ENCODE measurements around the gene RNF11.
"Not testable (repeated sequence)": the region's sequence is repeated elsewhere in the genome, so short reads cannot be mapped to it uniquely, and the experiment has no call there.

RNF11 gene

DNA sequence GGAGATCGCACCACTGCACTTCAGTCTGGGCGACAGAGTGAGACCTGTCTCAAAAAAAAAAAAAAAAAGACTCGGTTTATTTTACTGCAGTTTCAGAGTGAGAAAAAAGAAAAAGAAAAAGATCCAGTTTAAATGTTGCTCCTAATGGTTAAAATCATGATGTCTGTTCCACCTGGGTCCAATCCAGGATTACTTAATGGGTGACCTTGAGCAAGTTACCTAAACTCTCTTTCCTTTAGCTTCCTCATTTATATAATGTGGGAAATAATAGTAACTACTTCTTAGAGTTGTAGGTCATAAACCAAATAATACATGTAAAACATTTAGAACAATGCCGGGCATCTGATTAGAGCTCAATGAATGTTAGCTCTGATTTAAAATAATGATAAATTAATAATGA is 19.4 kb upstream of the RNF11 start:
- ATAC-seq (replicated peaks; ENCODE audit: extremely low read depth, poor library complexity, severe bottlenecking) (no peak), DNase-seq (ENCODE audit: low spot score in 2 of 2) (no peak)
- H3K9me3 Mint-ChIP-seq: no peaks in the 10 kb centered on the region
- H3K27me3 Mint-ChIP-seq: no peaks in the 10 kb centered on the region
- H3K27ac Mint-ChIP-seq (ENCODE audit: low read depth): no peak overlapping the region
- no peaks in the 10 kb centered on the region for H3K36me3 Mint-ChIP-seq (ENCODE audit: insufficient read depth)
- peaks cover 12% of the 10 kb centered on the region for H3K4me1 Mint-ChIP-seq
- no peak overlapping the region for H3K4me3 Mint-ChIP-seq

DNA sequence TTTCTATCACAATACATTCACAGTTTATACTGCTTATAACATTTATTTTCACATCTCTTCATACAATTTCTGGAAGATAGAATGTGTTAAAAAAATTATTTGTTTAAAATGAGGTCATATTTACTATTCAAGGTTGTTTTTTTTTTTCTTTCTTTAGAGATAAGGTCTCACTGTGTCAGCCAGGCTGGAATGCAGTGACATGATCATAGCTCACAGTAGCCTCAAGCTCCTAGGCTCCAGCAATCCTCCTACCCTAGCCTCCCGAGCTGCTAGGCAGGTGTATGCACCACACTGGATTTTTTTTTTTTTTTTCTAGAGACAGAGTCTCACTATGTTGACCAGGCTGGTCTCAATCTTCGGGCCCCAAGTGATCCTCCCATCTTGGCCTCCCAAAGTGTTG is 19.0 kb upstream of the RNF11 start:
- H3K27ac Mint-ChIP-seq (ENCODE audit: low read depth): no peak overlapping the region
- no peak for ATAC-seq (replicated peaks; ENCODE audit: extremely low read depth, poor library complexity, severe bottlenecking)
- H3K36me3 Mint-ChIP-seq (ENCODE audit: insufficient read depth): no peaks in the 10 kb centered on the region

DNA sequence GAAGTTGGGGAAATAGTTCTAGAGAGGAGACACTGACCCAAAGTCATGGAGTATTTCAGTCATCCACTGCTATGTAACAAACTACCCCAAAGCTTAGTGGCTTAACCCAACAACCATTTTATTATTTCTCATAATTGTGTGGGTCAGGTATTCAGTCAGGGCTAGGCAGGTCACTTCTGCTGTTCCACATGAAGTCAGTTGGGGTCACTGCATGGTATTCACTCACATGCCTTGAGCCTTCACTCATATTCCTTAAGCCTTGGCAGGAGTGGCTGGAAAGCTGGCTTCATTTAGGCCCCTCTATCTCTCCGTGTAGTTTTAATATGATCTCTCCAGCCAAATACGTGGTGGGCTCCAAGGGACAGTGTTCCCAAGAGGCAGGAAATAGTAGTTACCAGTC is 17.5 kb upstream of the RNF11 start:
- no peak for DNase-seq (ENCODE audit: low spot score in 2 of 2)
- Mint-ChIP-seq H3K9me3 (no peaks in the 10 kb centered on the region), H3K27ac (ENCODE audit: low read depth) (no peak overlapping the region)

More for the DNA sequence above, 19.0 kb upstream of the RNF11 start:
- H3K4me1 Mint-ChIP-seq: peaks cover 12% of the 10 kb centered on the region
- no peak overlapping the region for H3K4me3 Mint-ChIP-seq
- H3K9me3 Mint-ChIP-seq: no peaks in the 10 kb centered on the region
- DNase-seq (ENCODE audit: low spot score in 2 of 2): no peak
- no peaks in the 10 kb centered on the region for H3K27me3 Mint-ChIP-seq

DNA sequence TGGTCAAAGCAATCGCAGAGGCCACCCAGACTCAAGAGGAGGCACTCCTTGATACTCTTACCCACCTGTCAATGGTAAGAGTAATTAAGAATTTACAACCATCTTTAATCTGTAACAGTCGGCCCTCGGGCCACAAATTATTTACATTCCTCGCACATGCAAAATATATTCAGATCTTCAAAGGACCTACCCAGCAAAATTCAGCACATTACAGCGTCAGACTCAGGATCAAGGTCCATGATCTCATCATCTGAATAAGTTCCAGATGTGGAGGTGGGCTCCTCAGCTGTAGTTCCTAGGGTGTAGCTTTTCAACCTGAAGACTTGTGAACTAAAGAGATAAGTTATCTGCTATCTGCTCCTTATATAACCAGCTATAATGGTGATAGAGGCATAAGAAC is 17.1 kb upstream of the RNF11 start:
- ATAC-seq (replicated peaks; ENCODE audit: extremely low read depth, poor library complexity, severe bottlenecking) (no peak), DNase-seq (ENCODE audit: low spot score in 2 of 2) (no peak)
- Mint-ChIP-seq H3K27ac (ENCODE audit: low read depth) (no peak overlapping the region), H3K4me1 (peaks cover 12% of the 10 kb centered on the region), H3K4me3 (no peak overlapping the region), H3K27me3 (no peaks in the 10 kb centered on the region), H3K9me3 (no peaks in the 10 kb centered on the region), H3K36me3 (ENCODE audit: insufficient read depth) (no peaks in the 10 kb centered on the region)

More for the DNA sequence above, 17.5 kb upstream of the RNF11 start:
- no peak overlapping the region for H3K4me3 Mint-ChIP-seq
- H3K4me1 Mint-ChIP-seq: peaks cover 12% of the 10 kb centered on the region
- ATAC-seq (replicated peaks; ENCODE audit: extremely low read depth, poor library complexity, severe bottlenecking): no peak
- no peaks in the 10 kb centered on the region for H3K36me3 Mint-ChIP-seq (ENCODE audit: insufficient read depth)
- no peaks in the 10 kb centered on the region for H3K27me3 Mint-ChIP-seq

DNA sequence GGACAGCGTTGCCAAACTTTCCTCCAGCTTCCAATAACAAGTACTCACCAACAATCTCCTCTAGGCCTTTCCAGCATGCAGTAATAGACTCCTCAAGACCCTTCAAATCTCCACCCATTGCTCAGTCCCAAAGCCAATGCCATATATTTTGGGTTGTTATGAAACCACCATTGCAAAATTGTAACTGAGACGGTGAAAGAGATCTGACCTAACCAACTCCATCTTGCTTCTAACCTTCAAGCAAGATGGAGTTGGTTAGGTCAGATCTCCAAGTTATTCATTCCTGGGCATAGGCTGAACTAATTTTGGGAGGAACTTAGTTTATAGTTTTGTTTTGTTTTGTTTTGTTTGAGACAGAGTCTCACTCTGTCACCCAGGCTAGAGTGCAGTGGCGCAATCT is 14.5 kb upstream of the RNF11 start:
- H3K27me3 Mint-ChIP-seq; H3K36me3 Mint-ChIP-seq (ENCODE audit: insufficient read depth); H3K4me1 Mint-ChIP-seq; H3K27ac Mint-ChIP-seq (ENCODE audit: low read depth); ATAC-seq (replicated peaks; ENCODE audit: extremely low read depth, poor library complexity, severe bottlenecking); H3K9me3 Mint-ChIP-seq; H3K4me3 Mint-ChIP-seq; DNase-seq (ENCODE audit: low spot score in 2 of 2): not testable (repeated sequence)

DNA sequence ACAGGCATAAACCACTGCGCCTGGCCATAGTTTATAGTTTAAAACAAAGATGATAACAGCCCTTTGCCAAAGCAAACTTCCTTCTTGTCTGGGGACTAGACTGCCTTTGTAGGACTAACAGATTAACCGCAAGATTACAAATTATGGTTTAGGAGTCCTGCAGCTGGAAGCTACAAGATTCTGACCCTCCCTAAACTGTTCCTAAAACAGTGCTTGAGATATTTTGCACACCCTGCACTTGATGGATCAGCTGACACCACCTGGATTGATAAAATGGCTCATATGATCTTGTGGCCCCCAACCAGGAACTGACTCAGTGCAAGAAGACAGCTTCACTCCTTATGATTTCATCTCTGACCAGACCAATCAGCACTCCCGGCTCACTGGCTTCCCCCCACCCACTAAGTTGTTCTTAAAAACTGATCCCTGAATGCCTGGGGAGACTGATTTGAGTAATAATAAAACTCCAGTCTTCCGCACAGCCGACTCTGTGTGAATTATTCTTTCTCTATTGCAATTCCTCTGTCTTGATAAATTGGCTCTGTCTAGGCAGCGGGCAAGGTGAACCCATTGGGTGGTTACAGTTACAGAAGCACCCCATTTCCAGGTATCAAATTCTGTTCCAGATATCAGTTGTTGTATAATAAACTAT is 13.8 kb upstream of the RNF11 start:
- no peak overlapping the region for H3K4me3 Mint-ChIP-seq
- no peak for ATAC-seq (replicated peaks; ENCODE audit: extremely low read depth, poor library complexity, severe bottlenecking)
- no peaks in the 10 kb centered on the region for H3K9me3 Mint-ChIP-seq
- H3K36me3 Mint-ChIP-seq (ENCODE audit: insufficient read depth): no peaks in the 10 kb centered on the region
- no peaks in the 10 kb centered on the region for H3K27me3 Mint-ChIP-seq
- H3K27ac Mint-ChIP-seq (ENCODE audit: low read depth): no peak overlapping the region
- DNase-seq (ENCODE audit: low spot score in 2 of 2): no peak
- no peaks in the 10 kb centered on the region for H3K4me1 Mint-ChIP-seq

DNA sequence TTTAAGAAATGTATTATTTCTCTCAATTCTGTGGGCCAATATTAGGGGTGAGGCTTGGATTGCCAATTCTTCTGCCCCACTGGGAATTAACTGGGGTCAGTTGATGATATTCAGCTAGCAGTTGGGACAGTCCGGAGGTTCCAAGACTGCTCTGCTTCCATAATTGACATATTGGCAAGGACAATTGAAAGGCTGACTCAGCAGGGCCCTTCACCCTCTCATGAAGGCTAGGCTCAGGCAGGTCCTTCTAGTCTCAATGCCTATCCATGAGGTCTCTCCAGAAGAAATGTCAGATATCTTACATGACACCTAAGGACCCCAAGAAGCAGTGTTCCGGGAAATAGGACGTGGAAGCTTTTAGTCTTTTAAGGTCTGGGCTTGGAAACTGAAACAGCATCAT is 13.3 kb upstream of the RNF11 start:
- ATAC-seq (replicated peaks; ENCODE audit: extremely low read depth, poor library complexity, severe bottlenecking) (no peak), DNase-seq (ENCODE audit: low spot score in 2 of 2) (no peak)
- H3K27ac Mint-ChIP-seq (ENCODE audit: low read depth): no peak overlapping the region
- H3K27me3 Mint-ChIP-seq: peaks cover 3% of the 10 kb centered on the region
- no peaks in the 10 kb centered on the region for H3K9me3 Mint-ChIP-seq
- H3K36me3 Mint-ChIP-seq (ENCODE audit: insufficient read depth): no peaks in the 10 kb centered on the region
- no peaks in the 10 kb centered on the region for H3K4me1 Mint-ChIP-seq
- no peak overlapping the region for H3K4me3 Mint-ChIP-seq

DNA sequence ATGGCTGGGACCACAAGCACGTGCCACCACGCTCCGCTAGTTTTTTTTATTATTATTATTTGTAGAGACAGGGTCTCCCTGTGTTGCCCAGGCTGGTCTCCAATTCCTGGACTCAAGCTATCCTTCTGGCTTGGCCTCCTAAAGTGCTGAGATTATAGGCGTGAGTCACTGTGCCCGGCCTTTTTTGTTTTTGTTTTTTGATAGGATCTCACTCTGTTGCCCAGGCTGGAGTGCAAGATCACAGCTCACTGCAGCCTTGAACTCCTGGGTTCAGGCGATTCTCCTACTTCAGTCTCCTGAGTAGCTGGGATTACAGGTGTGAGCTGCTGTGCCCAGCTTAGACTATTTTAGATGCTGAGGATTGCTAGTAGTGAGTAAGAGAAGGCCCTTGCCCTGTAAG is 11.8 kb upstream of the RNF11 start:
- H3K36me3 Mint-ChIP-seq (ENCODE audit: insufficient read depth): no peaks in the 10 kb centered on the region
- ATAC-seq (replicated peaks; ENCODE audit: extremely low read depth, poor library complexity, severe bottlenecking): no peak

DNA sequence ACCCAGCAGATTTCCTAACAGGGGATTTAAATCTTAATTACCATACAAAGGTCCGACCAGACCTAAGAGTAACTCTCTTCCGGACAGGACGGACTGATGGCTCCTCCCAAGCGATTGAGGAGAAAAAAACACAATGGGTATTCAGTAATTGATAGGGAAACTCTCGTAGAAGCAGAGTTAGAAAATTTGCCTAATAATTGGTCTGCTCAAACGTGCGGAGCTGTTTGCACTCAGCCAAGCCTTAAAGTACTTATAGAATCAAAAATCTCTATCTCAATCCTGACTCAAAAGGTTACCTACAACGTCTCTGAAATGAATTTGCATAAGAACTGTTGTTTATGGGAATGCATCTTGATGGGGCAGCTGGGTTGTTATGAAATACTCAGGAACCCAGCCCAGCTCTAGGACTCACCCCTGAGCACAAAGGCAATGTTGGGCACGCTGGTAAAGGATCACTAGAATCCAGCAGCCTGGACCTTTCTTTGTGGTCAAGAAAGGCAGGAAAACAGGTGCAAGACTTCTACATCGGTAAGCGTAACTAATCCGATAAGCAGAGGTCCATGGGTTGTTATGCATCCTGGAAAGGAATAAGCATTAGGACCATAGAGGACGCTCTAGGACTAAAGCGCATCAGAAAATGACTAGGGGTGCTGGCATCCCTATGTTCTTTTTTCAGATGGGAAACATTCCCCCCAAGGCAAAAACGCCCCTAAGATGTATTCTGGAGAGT is 8.7 kb upstream of the RNF11 start:
- H3K36me3 Mint-ChIP-seq (ENCODE audit: insufficient read depth); H3K27me3 Mint-ChIP-seq; H3K4me1 Mint-ChIP-seq; DNase-seq (ENCODE audit: low spot score in 2 of 2); ATAC-seq (replicated peaks; ENCODE audit: extremely low read depth, poor library complexity, severe bottlenecking); H3K27ac Mint-ChIP-seq (ENCODE audit: low read depth); H3K9me3 Mint-ChIP-seq; H3K4me3 Mint-ChIP-seq: not testable (repeated sequence)

More for the DNA sequence above, 11.8 kb upstream of the RNF11 start:
- Mint-ChIP-seq H3K4me3 (no peak overlapping the region), H3K4me1 (no peaks in the 10 kb centered on the region), H3K27me3 (peaks cover 6% of the 10 kb centered on the region), H3K27ac (ENCODE audit: low read depth) (no peak overlapping the region), H3K9me3 (no peaks in the 10 kb centered on the region)
- DNase-seq (ENCODE audit: low spot score in 2 of 2): no peak

DNA sequence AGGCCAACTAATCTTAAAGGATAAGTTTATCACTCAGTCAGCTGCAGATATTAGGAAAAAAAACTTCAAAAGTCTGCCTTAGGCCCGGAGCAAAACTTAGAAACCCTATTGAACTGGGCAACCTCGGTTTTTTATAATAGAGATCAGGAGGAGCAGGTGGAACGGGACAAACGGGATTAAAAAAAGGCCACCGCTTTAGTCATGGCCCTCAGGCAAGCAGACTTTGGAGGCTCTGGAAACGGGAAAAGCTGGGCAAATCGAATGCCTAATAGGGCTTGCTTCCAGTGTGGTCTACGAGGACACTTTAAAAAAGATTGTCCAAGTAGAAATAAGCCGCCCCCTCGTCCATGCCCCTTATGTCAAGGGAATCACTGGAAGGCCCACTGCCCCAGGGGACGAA is 7.6 kb upstream of the RNF11 start:
- H3K27ac Mint-ChIP-seq (ENCODE audit: low read depth); H3K9me3 Mint-ChIP-seq: not testable (repeated sequence)

DNA sequence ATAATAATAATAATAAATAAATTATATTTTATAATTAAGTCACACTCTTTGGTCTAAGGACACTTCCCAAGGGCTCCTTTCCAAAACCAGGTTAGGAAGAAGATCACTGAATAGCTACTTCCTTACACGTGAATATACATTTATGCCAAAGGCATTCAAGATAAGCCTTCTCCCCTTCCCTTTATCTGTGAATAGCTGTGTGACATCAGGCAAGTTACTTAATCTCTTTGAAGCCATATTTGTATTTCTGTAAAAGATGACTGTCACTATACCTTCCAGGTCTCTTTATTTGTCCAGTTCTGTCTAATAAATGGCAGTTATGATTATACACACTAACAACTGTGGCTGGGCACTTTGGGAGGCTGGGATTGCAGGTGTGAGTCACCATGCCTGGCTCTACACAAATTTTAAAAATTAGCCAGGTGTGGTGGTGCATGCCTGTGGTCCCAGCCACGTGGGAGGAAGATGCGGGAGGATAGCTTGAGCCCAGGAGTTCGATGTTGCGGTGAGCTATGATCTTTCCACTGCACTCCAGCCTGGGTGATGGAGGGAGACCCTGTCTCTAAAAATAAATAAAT is 5.5 kb upstream of the RNF11 start:
- H3K4me1 Mint-ChIP-seq: peaks cover 9% of the 10 kb centered on the region
- no peaks in the 10 kb centered on the region for H3K9me3 Mint-ChIP-seq
- no peak overlapping the region for H3K27ac Mint-ChIP-seq (ENCODE audit: low read depth)
- H3K36me3 Mint-ChIP-seq (ENCODE audit: insufficient read depth): no peaks in the 10 kb centered on the region
- DNase-seq (ENCODE audit: low spot score in 2 of 2) (no peak), ATAC-seq (replicated peaks; ENCODE audit: extremely low read depth, poor library complexity, severe bottlenecking) (no peak)
- peaks cover 6% of the 10 kb centered on the region for H3K27me3 Mint-ChIP-seq
- no peak overlapping the region for H3K4me3 Mint-ChIP-seq

More for the DNA sequence above, 7.6 kb upstream of the RNF11 start:
- not testable (repeated sequence) for DNase-seq (ENCODE audit: low spot score in 2 of 2); H3K4me3 Mint-ChIP-seq; ATAC-seq (replicated peaks; ENCODE audit: extremely low read depth, poor library complexity, severe bottlenecking); H3K4me1 Mint-ChIP-seq; H3K27me3 Mint-ChIP-seq; H3K36me3 Mint-ChIP-seq (ENCODE audit: insufficient read depth)

DNA sequence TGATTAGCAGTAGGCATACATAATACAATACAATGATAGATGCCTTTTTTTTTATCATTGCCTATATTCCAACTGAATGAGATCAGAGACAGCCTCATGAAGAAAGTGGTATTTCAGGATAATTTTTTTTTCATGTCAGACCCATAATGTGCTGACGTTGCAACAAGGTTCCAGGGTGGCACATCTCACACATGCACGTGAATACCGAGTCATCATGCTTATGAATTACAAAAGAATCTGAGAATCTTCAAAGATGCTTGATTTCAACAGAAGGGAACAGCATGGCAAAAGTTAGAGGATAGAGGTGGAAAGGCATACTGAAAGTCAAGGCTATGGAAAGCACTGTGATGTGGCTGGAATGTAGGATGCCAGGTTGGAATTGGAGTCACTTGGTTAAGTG is 5.0 kb upstream of the RNF11 start:
- Mint-ChIP-seq H3K27me3 (peaks cover 6% of the 10 kb centered on the region), H3K9me3 (no peaks in the 10 kb centered on the region), H3K4me1 (peaks cover 12% of the 10 kb centered on the region), H3K4me3 (no peak overlapping the region), H3K36me3 (ENCODE audit: insufficient read depth) (peaks cover 2% of the 10 kb centered on the region), H3K27ac (ENCODE audit: low read depth) (no peak overlapping the region)
- ATAC-seq (replicated peaks; ENCODE audit: extremely low read depth, poor library complexity, severe bottlenecking) (no peak), DNase-seq (ENCODE audit: low spot score in 2 of 2) (no peak)

DNA sequence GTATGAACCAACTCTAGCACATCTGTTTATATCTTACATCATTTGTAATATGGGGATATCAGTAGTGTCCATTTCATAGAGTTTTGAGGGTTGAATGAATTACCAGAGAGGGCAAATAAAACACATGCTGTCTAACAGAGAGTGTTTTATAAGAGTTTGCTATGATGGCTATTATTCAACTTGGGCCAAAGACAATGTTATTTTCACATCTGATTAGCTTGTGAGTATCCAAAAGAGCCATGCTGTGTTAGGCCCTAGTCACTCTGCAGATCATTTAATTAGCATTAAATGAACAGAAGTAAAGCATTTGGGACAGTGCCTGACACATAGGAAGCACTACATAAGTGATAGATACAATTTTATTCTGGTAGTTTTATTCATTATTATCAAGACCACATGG is 4.2 kb upstream of the RNF11 start:
- DNase-seq (ENCODE audit: low spot score in 2 of 2) (no peak), ATAC-seq (replicated peaks; ENCODE audit: extremely low read depth, poor library complexity, severe bottlenecking) (no peak)
- no peak overlapping the region for H3K27ac Mint-ChIP-seq (ENCODE audit: low read depth)
- H3K4me1 Mint-ChIP-seq: peaks cover 12% of the 10 kb centered on the region
- peaks cover 2% of the 10 kb centered on the region for H3K36me3 Mint-ChIP-seq (ENCODE audit: insufficient read depth)
- no peak overlapping the region for H3K4me3 Mint-ChIP-seq
- peaks cover 6% of the 10 kb centered on the region for H3K27me3 Mint-ChIP-seq
- H3K9me3 Mint-ChIP-seq: no peaks in the 10 kb centered on the region
